Hepatocyte (in vitro differentiated cells): ENCODE results near the gene GMDS.

ENCODE experiments used
- EZH2phosphoT487 ChIP-seq: fragments of 200-600 bp; sonication (generic); IDR thresholded peaks from one replicate; pipeline ENCODE4 v1.6.1; 2018; ENCODE audit warnings: antibody characterized with exemption, mild to moderate bottlenecking, low read depth, moderate library complexity; ENCODE audit not compliant: unreplicated experiment, severe bottlenecking
- TF ChIP-seq, protein P1 (sequence below): fragments of 200-600 bp; sonication (generic); IDR thresholded peaks from 2 replicates; pipeline ENCODE4 v1.5.1; 2016; ENCODE audit warnings: antibody characterized with exemption, mild to moderate bottlenecking; ENCODE audit not compliant: poor library complexity

DNA sequence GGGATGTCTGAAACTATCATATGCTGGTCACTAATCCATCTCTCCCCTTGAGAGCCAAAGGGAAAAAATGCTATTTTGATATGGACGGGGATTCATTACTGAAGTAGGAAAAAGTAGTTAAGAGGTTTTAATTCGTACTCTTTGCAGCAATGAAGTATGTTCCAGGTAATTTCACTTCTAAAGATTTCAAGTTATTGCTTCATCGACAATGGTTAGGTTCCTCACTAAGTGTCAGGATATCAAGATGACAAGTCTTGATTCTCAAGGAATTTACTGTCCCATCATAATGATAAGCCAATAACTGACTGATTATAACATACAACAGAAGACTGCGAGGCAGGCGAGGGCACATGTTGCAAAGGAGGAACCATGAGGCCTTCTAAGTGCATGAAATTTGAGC is 57.0 kb downstream of the GMDS start:
- TF ChIP-seq, protein P1, sequence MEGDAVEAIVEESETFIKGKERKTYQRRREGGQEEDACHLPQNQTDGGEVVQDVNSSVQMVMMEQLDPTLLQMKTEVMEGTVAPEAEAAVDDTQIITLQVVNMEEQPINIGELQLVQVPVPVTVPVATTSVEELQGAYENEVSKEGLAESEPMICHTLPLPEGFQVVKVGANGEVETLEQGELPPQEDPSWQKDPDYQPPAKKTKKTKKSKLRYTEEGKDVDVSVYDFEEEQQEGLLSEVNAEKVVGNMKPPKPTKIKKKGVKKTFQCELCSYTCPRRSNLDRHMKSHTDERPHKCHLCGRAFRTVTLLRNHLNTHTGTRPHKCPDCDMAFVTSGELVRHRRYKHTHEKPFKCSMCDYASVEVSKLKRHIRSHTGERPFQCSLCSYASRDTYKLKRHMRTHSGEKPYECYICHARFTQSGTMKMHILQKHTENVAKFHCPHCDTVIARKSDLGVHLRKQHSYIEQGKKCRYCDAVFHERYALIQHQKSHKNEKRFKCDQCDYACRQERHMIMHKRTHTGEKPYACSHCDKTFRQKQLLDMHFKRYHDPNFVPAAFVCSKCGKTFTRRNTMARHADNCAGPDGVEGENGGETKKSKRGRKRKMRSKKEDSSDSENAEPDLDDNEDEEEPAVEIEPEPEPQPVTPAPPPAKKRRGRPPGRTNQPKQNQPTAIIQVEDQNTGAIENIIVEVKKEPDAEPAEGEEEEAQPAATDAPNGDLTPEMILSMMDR = no peak
- TF ChIP-seq EZH2phosphoT487 = no peak
